SH-SY5Y (cell line): ENCODE measurements around the gene PIKFYVE.

Source experiments
- GATA2 ChIP-seq: IDR thresholded peaks from 2 replicates; pipeline ENCODE4 v1.6.1; 2011; ENCODE audit warnings: mild to moderate bottlenecking, low read depth, low read length
- GATA3 ChIP-seq: IDR thresholded peaks from 2 replicates; pipeline ENCODE4 v1.6.1; 2011; ENCODE audit warnings: low read depth, mild to moderate bottlenecking, low read length, moderate library complexity

DNA sequence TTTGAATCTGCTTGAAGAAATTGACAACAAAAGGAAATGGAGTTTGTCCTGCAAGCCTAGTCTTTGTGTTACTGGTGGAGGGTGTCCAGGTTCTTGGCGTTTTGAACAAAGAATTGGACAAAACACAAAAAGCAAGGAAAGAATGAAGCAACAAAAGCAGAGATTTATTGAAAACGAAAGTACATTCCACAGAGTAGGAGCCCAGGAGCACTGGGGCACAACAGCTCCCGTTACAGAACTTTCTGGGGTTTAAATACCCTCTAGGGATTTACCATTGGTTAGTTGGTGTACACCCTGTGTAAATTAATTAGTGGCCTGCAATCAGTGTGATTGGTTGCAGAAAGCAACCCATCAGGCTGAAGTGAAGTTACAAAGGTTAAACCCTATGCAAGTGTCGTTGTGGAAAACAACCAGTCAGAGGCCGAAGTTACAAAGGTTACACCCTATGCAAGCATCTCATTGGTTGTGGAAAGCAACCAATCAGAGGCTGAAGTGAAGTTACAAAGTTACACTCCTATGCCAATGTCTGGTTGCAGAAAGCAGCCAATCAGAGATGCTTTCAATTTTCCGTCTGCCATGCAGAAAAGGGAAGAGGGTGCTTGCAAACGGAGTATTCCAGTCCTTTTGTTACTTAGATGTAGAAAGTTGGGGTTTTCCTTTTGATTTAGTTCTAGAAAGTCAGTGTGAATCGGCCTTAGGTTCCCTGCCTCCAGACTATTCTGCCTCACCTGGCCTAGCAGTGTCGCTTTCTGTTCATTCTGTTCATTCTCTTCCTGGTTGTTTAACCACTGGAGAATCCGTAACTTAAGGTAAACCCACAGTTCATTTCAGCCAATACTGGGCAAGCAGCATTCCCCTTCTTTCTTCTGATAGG lies 92.9 kb downstream of the PIKFYVE start:
- TF ChIP-seq GATA2 (no peak), GATA3 (no peak)
